HG03457 (cell line): ENCODE data around the gene EEIG1.

ENCODE experiments used
- ATAC-seq: cut with Tn5 transposase; IDR thresholded peaks from one replicate; pipeline ENCODE4 v1.9.1; 2021; ENCODE audit warnings: moderate number of reproducible peaks; ENCODE audit not compliant: unreplicated experiment

EEIG1 gene

GRCh38 chr9:127942216-127943010, 38.4 kb downstream of the EEIG1 start:
- ATAC-seq = no peak

- ATAC-seq = no peak
Measured at GRCh38 chr9:127941961-127942215, 38.9 kb downstream of the EEIG1 start.

- ATAC-seq = no peak
Measured at GRCh38 chr9:127941062-127941960, 39.5 kb downstream of the EEIG1 start.

- no peak for ATAC-seq
Measured at GRCh38 chr9:127940593-127940992, 40.2 kb downstream of the EEIG1 start.

GRCh38 chr9:127938298-127938690, 42.5 kb downstream of the EEIG1 start:
- ATAC-seq = no peak

GRCh38 chr9:127937388-127938297, 43.1 kb downstream of the EEIG1 start, which contains the start of gene DPM2:
TSS of gene DPM2 (minus strand) at chr9:127937854. CDS start at chr9:127937820, 34 bp downstream.
- peak; percentile 64 for ATAC-seq

- ATAC-seq = no peak
Measured at GRCh38 chr9:127937056-127937387, 43.8 kb downstream of the EEIG1 start.

GRCh38 chr9:127936347-127936852, 44.4 kb downstream of the EEIG1 start:
- no peak for ATAC-seq

GRCh38 chr9:127935765-127936221, 45.0 kb downstream of the EEIG1 start:
- no peak for ATAC-seq

- ATAC-seq = no peak
Measured at GRCh38 chr9:127934986-127935385, 45.8 kb downstream of the EEIG1 start.

GRCh38 chr9:127934248-127934647, 46.5 kb downstream of the EEIG1 start:
- no peak for ATAC-seq

- peak; percentile 27 for ATAC-seq
Measured at GRCh38 chr9:127931092-127931881, 49.5 kb downstream of the EEIG1 start.
